Activated naive CD4-positive, alpha-beta T cell treated with anti-CD3 and anti-CD28 coated beads, Interleukin-2, amount 50 U/mL, for 24 hours (primary cell): ENCODE results near the gene ST8SIA2.

ENCODE experiments used
- H3K27ac Mint-ChIP-seq: one replicate; pipeline ENCODE4 v1.8.0; 2021; ENCODE audit warnings: mild to moderate bottlenecking, mixed read lengths
- H3K27me3 Mint-ChIP-seq: one replicate; pipeline ENCODE4 v1.8.0; 2021; ENCODE audit warnings: mixed read lengths
- H3K36me3 Mint-ChIP-seq: one replicate; pipeline ENCODE4 v1.8.0; 2021; ENCODE audit warnings: mixed read lengths
- H3K4me1 Mint-ChIP-seq: one replicate; pipeline ENCODE4 v1.8.0; 2021; ENCODE audit warnings: mixed read lengths
- H3K4me3 Mint-ChIP-seq: one replicate; pipeline ENCODE4 v1.8.0; 2021; ENCODE audit warnings: mild to moderate bottlenecking, mixed read lengths
- H3K9me3 Mint-ChIP-seq: one replicate; pipeline ENCODE4 v1.8.0; 2021; ENCODE audit warnings: mixed read lengths

Gene ST8SIA2

GRCh38 chr15:92480361-92480760, 86.7 kb downstream of the ST8SIA2 start:
- Mint-ChIP-seq H3K27me3 (peaks cover 21% of the 10 kb centered on the region), H3K27ac (no peak overlapping the region), H3K4me3 (no peak overlapping the region), H3K9me3 (no peaks in the 10 kb centered on the region), H3K36me3 (no peaks in the 10 kb centered on the region), H3K4me1 (no peaks in the 10 kb centered on the region)

- no peak overlapping the region for H3K27ac Mint-ChIP-seq
- peaks cover 17% of the 10 kb centered on the region for H3K27me3 Mint-ChIP-seq
- no peak overlapping the region for H3K4me3 Mint-ChIP-seq
- H3K9me3 Mint-ChIP-seq = no peaks in the 10 kb centered on the region
- no peaks in the 10 kb centered on the region for H3K36me3 Mint-ChIP-seq
- H3K4me1 Mint-ChIP-seq = no peaks in the 10 kb centered on the region
Measured at GRCh38 chr15:92485441-92485840, 91.8 kb downstream of the ST8SIA2 start.

GRCh38 chr15:92492551-92493115, 99.0 kb downstream of the ST8SIA2 start:
- Mint-ChIP-seq H3K27ac (no peak overlapping the region), H3K27me3 (peaks cover 8% of the 10 kb centered on the region), H3K4me3 (no peak overlapping the region), H3K36me3 (no peaks in the 10 kb centered on the region), H3K9me3 (peaks cover 12% of the 10 kb centered on the region), H3K4me1 (no peaks in the 10 kb centered on the region)

DNA sequence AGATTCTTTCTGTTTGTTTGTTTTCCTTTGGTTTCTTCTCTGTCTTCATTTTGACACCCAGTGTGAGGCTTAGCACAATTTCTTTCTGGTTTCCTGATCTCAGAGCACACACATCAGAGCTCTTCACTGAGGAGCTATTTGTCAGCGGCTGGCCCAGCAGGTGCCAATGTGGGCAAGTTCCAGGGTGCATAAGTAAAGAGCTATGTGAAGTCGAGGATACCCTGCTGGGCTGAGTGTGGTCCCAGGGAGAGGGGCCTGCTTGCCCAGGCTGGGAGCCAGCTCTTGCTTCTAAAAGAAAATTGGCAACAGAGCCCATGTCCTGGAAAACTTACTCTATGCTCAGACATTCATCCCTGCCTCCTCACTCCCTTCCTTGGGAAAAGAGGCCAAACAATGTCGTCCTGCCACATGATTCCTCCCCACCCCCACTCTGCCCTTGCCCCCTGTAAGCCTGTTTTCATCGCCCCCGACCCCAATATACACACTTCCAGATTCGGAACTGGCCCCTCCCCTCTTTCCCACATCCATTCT, 101.2 kb downstream of the ST8SIA2 start:
- H3K4me1 Mint-ChIP-seq = no peaks in the 10 kb centered on the region
- peaks cover 12% of the 10 kb centered on the region for H3K9me3 Mint-ChIP-seq
- H3K36me3 Mint-ChIP-seq = no peaks in the 10 kb centered on the region
- no peak overlapping the region for H3K4me3 Mint-ChIP-seq
- H3K27me3 Mint-ChIP-seq = peaks cover 13% of the 10 kb centered on the region
- no peak overlapping the region for H3K27ac Mint-ChIP-seq

- no peak overlapping the region for H3K4me3 Mint-ChIP-seq
- H3K9me3 Mint-ChIP-seq = peaks cover 12% of the 10 kb centered on the region
- H3K36me3 Mint-ChIP-seq = no peaks in the 10 kb centered on the region
- H3K27me3 Mint-ChIP-seq = peaks cover 14% of the 10 kb centered on the region
- no peak overlapping the region for H3K27ac Mint-ChIP-seq
- H3K4me1 Mint-ChIP-seq = no peaks in the 10 kb centered on the region
Measured at GRCh38 chr15:92495446-92495845, 101.8 kb downstream of the ST8SIA2 start.

GRCh38 chr15:92499731-92500530, 106.2 kb downstream of the ST8SIA2 start:
- Mint-ChIP-seq H3K4me3 (no peak overlapping the region), H3K36me3 (no peaks in the 10 kb centered on the region), H3K27ac (no peak overlapping the region), H3K9me3 (no peaks in the 10 kb centered on the region), H3K4me1 (no peaks in the 10 kb centered on the region), H3K27me3 (peaks cover 28% of the 10 kb centered on the region)

DNA sequence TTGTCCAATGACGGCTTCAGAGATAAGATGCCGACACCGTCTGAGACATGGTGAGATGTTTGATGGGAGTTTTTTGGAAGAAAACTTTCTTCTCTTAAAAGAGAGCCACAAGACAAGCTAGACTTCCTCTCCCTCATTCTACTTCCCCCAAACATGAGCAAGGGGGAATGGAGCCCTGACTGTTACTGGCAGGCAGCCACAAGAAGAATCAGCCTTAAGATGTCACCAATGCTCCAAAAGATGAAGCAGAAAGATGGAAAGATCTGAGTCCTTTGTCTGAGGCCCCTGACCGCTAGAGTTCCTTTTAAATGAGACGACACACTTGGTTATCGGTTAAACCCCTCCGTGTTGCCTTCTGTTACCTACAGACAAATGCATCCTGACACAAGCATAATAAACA, 108.7 kb downstream of the ST8SIA2 start:
- no peak overlapping the region for H3K27ac Mint-ChIP-seq
- no peak overlapping the region for H3K4me3 Mint-ChIP-seq
- H3K9me3 Mint-ChIP-seq = peaks cover 8% of the 10 kb centered on the region
- H3K27me3 Mint-ChIP-seq = peaks cover 22% of the 10 kb centered on the region
- no peaks in the 10 kb centered on the region for H3K4me1 Mint-ChIP-seq
- no peaks in the 10 kb centered on the region for H3K36me3 Mint-ChIP-seq

DNA sequence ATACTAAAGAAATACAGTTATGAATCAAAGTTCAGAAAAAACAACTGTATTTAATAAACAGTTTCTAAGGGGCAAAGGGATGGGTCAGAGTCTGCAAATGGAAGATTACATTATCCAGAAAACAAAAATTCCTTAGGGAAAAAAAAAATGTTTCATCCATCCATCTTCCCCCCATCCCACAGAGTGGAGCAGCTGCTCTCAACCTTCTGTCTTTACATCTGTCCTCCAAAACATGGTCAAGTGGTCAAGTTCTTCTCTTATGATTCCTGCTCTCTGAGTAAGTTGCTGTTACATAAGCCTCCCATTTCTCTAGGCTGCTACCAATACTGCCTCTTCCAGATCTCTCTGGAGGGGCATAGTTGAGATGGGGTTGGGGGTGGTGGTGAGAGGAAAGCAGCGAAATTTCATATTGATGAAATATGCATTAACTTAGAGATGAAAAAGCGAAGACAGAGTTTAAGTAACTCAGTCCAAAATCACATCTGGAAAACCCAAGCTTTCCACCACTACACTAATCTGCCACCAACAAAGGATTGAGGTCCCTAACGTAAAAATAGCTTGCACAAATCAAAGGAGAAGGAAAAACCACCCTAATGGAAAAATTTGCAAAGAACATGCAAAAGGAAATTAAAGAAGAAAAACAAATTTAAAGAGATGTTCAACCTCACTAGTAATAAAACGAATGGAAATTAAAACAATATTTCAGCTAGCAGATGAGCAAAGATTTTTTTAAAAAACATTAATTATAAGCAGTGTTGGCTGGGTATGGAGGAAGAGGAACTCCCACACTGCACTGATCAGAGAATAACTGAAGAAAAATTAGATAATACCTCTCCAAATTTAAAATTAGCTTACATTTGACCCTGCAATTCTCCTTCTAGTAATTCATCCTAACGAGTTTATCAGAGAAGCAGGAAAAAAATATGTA, 109.5 kb downstream of the ST8SIA2 start:
- no peaks in the 10 kb centered on the region for H3K4me1 Mint-ChIP-seq
- H3K9me3 Mint-ChIP-seq = peaks cover 8% of the 10 kb centered on the region
- no peak overlapping the region for H3K27ac Mint-ChIP-seq
- no peaks in the 10 kb centered on the region for H3K36me3 Mint-ChIP-seq
- no peak overlapping the region for H3K4me3 Mint-ChIP-seq
- H3K27me3 Mint-ChIP-seq = peaks cover 19% of the 10 kb centered on the region

DNA sequence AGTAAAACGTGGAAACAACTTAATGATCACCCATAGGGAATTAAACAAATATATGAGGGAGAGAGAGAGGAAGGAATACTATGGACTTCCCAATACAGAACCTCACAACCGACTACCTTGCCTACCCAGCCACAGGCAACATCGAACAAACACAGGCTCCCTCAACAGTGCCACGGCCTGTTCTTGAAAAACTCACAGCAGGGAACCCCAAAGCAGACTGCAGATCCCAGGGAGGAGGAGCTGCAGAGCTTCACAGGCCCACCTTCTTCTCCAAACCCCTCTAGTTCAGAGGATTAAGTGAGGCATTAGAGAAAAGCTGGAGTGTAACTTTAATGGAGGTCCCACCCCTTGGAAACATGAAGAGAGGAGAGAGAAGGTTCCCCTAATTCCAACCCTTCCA, 110.2 kb downstream of the ST8SIA2 start:
- H3K9me3 Mint-ChIP-seq = peaks cover 8% of the 10 kb centered on the region
- H3K36me3 Mint-ChIP-seq = no peaks in the 10 kb centered on the region
- no peaks in the 10 kb centered on the region for H3K4me1 Mint-ChIP-seq
- peaks cover 20% of the 10 kb centered on the region for H3K27me3 Mint-ChIP-seq
- H3K4me3 Mint-ChIP-seq = no peak overlapping the region
- no peak overlapping the region for H3K27ac Mint-ChIP-seq

- Mint-ChIP-seq H3K4me1 (no peaks in the 10 kb centered on the region), H3K9me3 (peaks cover 8% of the 10 kb centered on the region), H3K27me3 (peaks cover 18% of the 10 kb centered on the region), H3K36me3 (no peaks in the 10 kb centered on the region), H3K4me3 (no peak overlapping the region), H3K27ac (no peak overlapping the region)
Measured at GRCh38 chr15:92505611-92506010, 111.9 kb downstream of the ST8SIA2 start.

DNA sequence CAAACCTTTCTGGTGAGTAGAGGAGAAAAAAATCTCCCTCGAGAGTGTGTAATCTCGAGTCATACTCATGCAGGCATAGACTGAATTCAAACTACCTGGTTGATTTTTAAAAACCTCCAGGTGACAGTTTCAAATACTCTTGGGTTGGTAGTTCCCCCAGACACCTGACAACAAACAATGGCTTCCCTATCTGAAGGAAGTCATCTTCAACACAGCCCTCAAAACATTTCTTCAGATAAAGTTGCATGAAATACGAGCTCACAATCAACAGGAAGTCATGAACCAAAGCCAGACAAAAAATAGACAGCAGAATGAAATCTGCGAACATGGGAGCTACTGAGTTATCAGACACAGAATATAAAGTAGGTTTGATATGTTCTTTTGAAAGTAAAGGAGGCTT, 112.8 kb downstream of the ST8SIA2 start:
- no peaks in the 10 kb centered on the region for H3K36me3 Mint-ChIP-seq
- H3K27me3 Mint-ChIP-seq = peaks cover 15% of the 10 kb centered on the region
- H3K4me3 Mint-ChIP-seq = no peak overlapping the region
- peaks cover 8% of the 10 kb centered on the region for H3K9me3 Mint-ChIP-seq
- no peak overlapping the region for H3K27ac Mint-ChIP-seq
- H3K4me1 Mint-ChIP-seq = no peaks in the 10 kb centered on the region

GRCh38 chr15:92510163-92510882, 116.6 kb downstream of the ST8SIA2 start:
- H3K27me3 Mint-ChIP-seq = peaks cover 4% of the 10 kb centered on the region
- no peaks in the 10 kb centered on the region for H3K36me3 Mint-ChIP-seq

More at GRCh38 chr15:92510163-92510882, 116.6 kb downstream of the ST8SIA2 start:
- H3K4me1 Mint-ChIP-seq = no peaks in the 10 kb centered on the region
- H3K9me3 Mint-ChIP-seq = peaks cover 8% of the 10 kb centered on the region
- H3K27ac Mint-ChIP-seq = no peak overlapping the region
- H3K4me3 Mint-ChIP-seq = no peak overlapping the region
